ENCODE measurements around the gene ZNF354C.

The ZNF354C gene

DNA sequence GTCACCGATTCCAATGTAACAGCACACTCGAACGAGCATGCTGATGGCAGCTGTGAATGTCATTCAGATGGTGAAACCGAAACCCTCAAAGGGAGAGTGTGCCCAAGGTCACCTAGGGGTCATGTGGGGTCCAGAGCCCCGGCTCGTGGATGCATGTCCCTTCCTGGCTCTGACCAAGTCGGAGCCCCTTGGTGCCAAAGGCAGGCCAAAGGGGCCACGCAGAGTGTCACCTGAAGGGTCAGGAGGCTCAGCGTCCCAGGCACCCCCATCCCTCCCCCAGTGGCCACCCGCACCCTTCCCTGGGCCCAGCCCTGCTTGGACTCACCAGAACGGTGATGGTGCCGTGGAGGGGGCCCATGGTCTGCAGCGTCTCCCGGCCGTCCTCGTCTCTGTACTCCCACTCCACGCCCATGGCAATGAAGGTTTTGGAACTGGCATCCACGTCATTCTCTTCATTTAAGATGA, 69.5 kb downstream of the ZNF354C start:
- DNase-seq, result no peak

- no peak for DNase-seq
These were observed 70.0 kb downstream of the ZNF354C start for GRCh38 chr5:179130101-179130681.

- DNase-seq, result no peak
These were observed 71.2 kb downstream of the ZNF354C start for GRCh38 chr5:179131321-179131835.

DNA sequence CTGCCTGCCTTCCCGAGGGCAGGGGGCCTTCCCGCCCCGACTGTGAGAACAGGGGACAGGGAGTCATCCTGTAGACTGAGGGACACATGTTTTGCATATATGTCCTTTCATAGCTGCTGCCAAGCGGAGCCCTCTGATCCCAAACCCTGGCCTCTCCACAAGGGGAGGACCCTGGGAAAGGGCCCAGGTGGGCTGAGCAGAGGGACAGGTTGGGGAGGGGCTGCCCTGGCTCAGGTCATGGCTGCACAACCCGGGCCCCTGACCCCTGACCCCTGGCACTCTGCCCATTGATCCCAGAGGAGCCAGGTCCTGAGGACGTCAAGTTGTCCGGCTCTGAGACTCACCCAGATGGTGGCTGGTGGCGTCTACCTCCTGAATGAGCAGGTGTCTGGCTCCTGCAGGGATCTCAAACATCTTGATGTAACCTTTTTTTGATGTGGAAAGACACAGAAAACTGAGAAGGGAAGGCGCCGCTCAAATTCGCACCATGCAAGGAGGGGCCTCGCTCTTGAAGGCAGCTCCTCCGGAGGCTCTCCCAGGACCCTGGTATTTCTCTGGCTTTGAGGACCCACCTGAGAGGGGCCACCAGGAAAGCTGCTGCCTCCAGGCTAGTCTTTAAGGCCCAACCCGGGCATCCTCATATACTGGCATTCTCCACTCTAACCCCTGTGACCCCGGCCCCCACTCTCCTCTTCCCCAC, 71.9 kb downstream of the ZNF354C start:
- no peak for DNase-seq

DNA sequence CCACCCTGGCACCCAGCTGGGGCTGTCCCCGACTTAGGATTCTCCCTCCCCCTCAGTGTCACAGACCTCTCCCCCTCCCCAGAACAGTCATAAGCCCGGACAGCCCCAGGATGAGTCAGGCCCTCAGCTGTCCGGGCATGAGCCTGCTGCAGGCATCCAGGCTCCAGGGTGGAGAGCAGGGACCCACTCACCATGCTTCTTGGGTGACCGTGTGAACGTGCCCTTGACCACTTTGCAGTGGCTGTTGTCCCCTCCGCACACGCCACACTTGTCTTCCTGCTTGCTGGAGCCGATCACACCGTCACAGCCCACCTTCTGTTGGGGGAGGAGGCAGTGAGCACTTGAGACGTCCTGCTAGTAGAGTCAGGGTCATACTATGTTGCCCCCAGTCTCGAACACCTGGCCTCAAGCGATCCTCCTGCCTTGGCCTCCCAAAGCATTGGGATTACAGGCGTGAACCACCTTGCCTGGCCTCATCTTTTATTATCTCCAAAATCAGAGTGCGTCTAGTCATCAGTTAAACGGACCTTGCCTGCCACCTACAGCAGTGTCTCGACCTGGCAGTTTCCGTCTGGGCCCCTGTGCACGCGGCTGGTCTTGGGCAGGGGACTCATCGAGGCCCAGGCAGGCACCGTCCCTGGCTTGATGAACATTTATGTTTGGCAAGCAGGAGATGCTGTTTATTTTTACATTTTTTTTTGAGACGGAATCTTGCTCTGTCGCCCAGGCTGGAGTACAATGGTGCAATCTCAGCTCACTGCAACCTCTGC, 72.6 kb downstream of the ZNF354C start:
- no peak for DNase-seq

Measured in amniotic stem cell (primary cell).